Stomach (tissue), 9 donors: Measurements from ENCODE around the gene CNTF. TPM values are rescaled to one million over a fixed set of nuclear protein-coding genes. Genes with fewer than 3 reads are reported as not detected.

Experiments
- DNase-seq, 2 donors: peaks; one replicate each; pipeline versions ENCODE4 v3.0.0 to v3.0.0-alpha.2; 2013 to 2019
- H3K27ac ChIP-seq, 5 donors: fragments of 200-600 bp in 4 of 5; sonication (generic) in 4 of 5; one replicate each; pipeline ENCODE4 v1.5.1; 2013 to 2019; ENCODE audit warnings: mild to moderate bottlenecking in 1 of 5, moderate library complexity in 1 of 5
- H3K27me3 ChIP-seq, 3 donors: fragments of 200-600 bp; sonication (generic); one replicate each; pipeline ENCODE4 v1.5.1; 2017 to 2019; ENCODE audit warnings: mixed run types in 1 of 3
- H3K36me3 ChIP-seq, 4 donors: fragments of 200-600 bp; sonication (generic); 1 replicate in 3 of 4; 2 replicates in 1 of 4; pipeline ENCODE4 v1.5.1; 2016 to 2019
- H3K4me1 ChIP-seq, 4 donors: fragments of 200-600 bp; sonication (generic); one replicate each; pipeline ENCODE4 v1.5.1; 2016 to 2019
- H3K4me3 ChIP-seq, 4 donors: fragments of 200-600 bp; sonication (generic) in 3 of 4; one replicate each; pipeline ENCODE4 v1.5.1; 2016 to 2019; ENCODE audit warnings: mild to moderate bottlenecking in 1 of 4
- H3K9me3 ChIP-seq, 4 donors: fragments of 200-600 bp; sonication (generic); one replicate each; pipeline ENCODE4 v1.5.1; 2016 to 2019
- CTCF ChIP-seq, 7 experiments: fragments of 450-650 bp in 4 of 7; fragments of 200-600 bp in 3 of 7; sonication (generic) in 3 of 7; IDR thresholded peaks; one replicate each; pipeline ENCODE4 v1.5.1; 2016 to 2019; ENCODE audit warnings: antibody characterized with exemption in 7 of 7, control low read depth in 2 of 7, mild to moderate bottlenecking in 1 of 7
- EP300 ChIP-seq: sonication (generic); formaldehyde crosslinking; IDR thresholded peaks from one replicate; pipeline ENCODE4 v1.6.1; 2017; ENCODE audit warnings: antibody characterized with exemption
- POLR2A ChIP-seq, 4 donors: fragments of 450-650 bp; IDR thresholded peaks; one replicate each; pipeline ENCODE4 v1.6.1; 2016; ENCODE audit warnings: antibody characterized with exemption in 4 of 4, control low read depth in 2 of 4, mild to moderate bottlenecking in 1 of 4, moderate library complexity in 1 of 4
- POLR2AphosphoS5 ChIP-seq, 3 donors: sonication (generic); formaldehyde crosslinking; IDR thresholded peaks; one replicate each; pipeline ENCODE4 v1.6.1; 2016; ENCODE audit warnings: antibody characterized with exemption in 3 of 3
- WGBS, 5 donors: extraction: QIAGEN DNeasy Blood & Tissue Kit in 3 of 5; methylation state at CpG; one replicate each; pipeline versions ENCODE4 v1.1.5 to v1.1.7; 2013 to 2018; 5-methylcytosine and 5-hydroxymethylcytosine counted together
- intact Hi-C: fragments of 100-400 bp; cut with DNase I; formaldehyde crosslinking; loops from one replicate; pipeline ENCODE4 v1.15.1; 2023; ENCODE audit warnings: low total_unique reads
- polyA plus RNA-seq, 3 donors: library from polyadenylated mRNA; stranded (reverse); fragments of 200-250 nt; gene quantifications; one replicate each; pipeline ENCODE4 v1.2.3, GENCODE V29; 2013
- total RNA-seq, 5 donors: library from RNA; depleted of rRNA; stranded (reverse); fragments of >200 nt; gene quantifications; one replicate each; pipeline versions ENCODE4 v1.1.0 to v1.2.3, GENCODE V29; 2014 to 2016
- donor health status: healthy with polysubstance abuse.
- donor health status: Bipolar disorder and iron deficiency.
- donor health status: healthy.

The CNTF gene
- total and polyA plus RNA-seq, 8 donors: 0.25 to 3.9 (median 0.60) TPM; not detected in 4

DNA sequence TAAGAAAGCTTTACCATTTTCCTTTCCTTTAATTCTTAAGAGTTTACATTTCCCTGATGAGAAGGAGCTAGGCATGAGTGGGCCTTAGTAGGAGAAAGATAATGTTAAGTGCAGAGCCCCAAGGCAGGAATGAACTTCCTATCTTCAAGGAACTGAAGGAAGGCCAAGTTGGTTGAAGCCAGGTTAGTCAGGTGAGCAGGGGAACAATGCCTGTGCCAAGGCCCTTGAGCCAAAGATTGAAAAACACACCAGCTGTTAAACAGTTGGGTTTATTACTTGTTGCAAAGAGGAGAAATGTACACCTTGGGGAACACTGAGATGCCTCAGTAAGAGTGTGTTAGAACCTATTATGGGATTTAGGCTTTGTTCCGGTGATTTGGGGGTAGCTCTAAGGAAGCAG, 10.0 kb downstream of the CNTF start:
- no peak overlapping the region for H3K4me3 ChIP-seq
- no peaks in the 10 kb centered on the region for H3K27me3 ChIP-seq
- no peak overlapping the region for H3K27ac ChIP-seq
- H3K4me1 ChIP-seq: peaks cover 0 to 12% (median 3%) of the 10 kb centered on the region in 4 donors
- DNase-seq: no peak
- WGBS, 5 donors: 83 to 100% (median 97%) methylated on average over 1 of the region's 1 CpG
- intact Hi-C loops: no loop called here
- no peaks in the 10 kb centered on the region for H3K9me3 ChIP-seq
- H3K36me3 ChIP-seq: no peaks in the 10 kb centered on the region
- no peak for TF ChIP-seq POLR2A (IDR thresholded peaks at IDR 0.05)
- TF ChIP-seq CTCF (IDR thresholded peaks at IDR 0.05): no peak
- TF ChIP-seq POLR2AphosphoS5 (IDR thresholded peaks at IDR 0.05): no peak
- TF ChIP-seq EP300: no peak

GRCh38 chr11:58636587-58636986, 14.1 kb downstream of the CNTF start:
- Histone ChIP-seq H3K4me3 (no peak overlapping the region), H3K36me3 (no peaks in the 10 kb centered on the region), H3K27me3 (no peaks in the 10 kb centered on the region), H3K4me1 (peaks cover 0 to 9% (median 3%) of the 10 kb centered on the region in 4 donors), H3K9me3 (no peaks in the 10 kb centered on the region), H3K27ac (no peak overlapping the region)
- DNase-seq: no peak
- TF ChIP-seq EP300: no peak
- no peak for TF ChIP-seq POLR2A (IDR thresholded peaks at IDR 0.05)
- TF ChIP-seq CTCF (IDR thresholded peaks at IDR 0.05): no peak
- TF ChIP-seq POLR2AphosphoS5 (IDR thresholded peaks at IDR 0.05): no peak
- WGBS, 5 donors: 61 to 78% (median 68%) methylated on average over 3 of the region's 3 CpGs
- intact Hi-C loops: no loop called here

DNA sequence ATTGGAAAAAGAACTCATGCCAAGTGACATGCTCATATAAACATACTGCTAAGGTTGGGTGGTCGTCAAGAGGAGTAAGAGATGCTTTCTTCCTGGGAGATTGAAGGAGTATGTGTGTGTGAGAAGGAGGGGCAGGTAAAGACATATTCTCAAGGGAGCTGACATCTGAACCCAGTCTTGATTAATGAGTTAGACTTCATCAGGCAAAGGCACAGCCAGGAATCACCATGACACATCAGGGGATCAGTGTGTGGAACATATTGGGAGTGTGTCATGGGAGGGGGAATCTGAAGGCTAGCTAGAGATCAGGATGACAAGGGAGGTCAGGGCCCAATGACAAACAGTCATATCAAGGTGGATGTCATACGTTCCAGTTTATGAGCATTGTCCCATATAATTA, 14.9 kb downstream of the CNTF start:
- no peaks in the 10 kb centered on the region for H3K9me3 ChIP-seq
- no peak for DNase-seq
- 53 to 65% (median 61%) methylated on average over 2 of the region's 2 CpGs for WGBS, 5 donors
- peaks cover 0 to 9% (median 3%) of the 10 kb centered on the region in 4 donors for H3K4me1 ChIP-seq
- no peak overlapping the region for H3K27ac ChIP-seq
- no peaks in the 10 kb centered on the region for H3K27me3 ChIP-seq
- no peak overlapping the region for H3K4me3 ChIP-seq
- no peak for TF ChIP-seq EP300
- no peak for TF ChIP-seq POLR2A (IDR thresholded peaks at IDR 0.05)
- no peak for TF ChIP-seq CTCF (IDR thresholded peaks at IDR 0.05)
- TF ChIP-seq POLR2AphosphoS5 (IDR thresholded peaks at IDR 0.05): no peak
- H3K36me3 ChIP-seq: no peaks in the 10 kb centered on the region
- intact Hi-C loops: no loop called here

- Histone ChIP-seq H3K36me3 (no peaks in the 10 kb centered on the region), H3K27me3 (no peaks in the 10 kb centered on the region), H3K4me3 (no peak overlapping the region), H3K9me3 (no peaks in the 10 kb centered on the region), H3K27ac (no peak overlapping the region), H3K4me1 (peaks cover 0 to 9% (median 3%) of the 10 kb centered on the region in 4 donors)
- intact Hi-C loops: no loop called here
- 75 to 90% (median 87%) methylated on average over 3 to 6 of the region's 6 CpGs for WGBS, 5 donors
- no peak for DNase-seq
- TF ChIP-seq EP300 (no peak), POLR2AphosphoS5 (IDR thresholded peaks at IDR 0.05) (no peak), POLR2A (IDR thresholded peaks at IDR 0.05) (no peak), CTCF (IDR thresholded peaks at IDR 0.05) (no peak)
Observed at GRCh38 chr11:58639103-58639502, 16.6 kb downstream of the CNTF start.
